Suprapubic skin (tissue), 4 donors: ENCODE data around the gene WSB2.
"Not testable (repeated sequence)": the region's sequence is repeated elsewhere in the genome, so short reads cannot be mapped to it uniquely, and the experiment has no call there.

Experiments
- CTCF ChIP-seq, 2 donors: fragments of 200-600 bp in 1 of 2; fragments of 450-650 bp in 1 of 2; sonication (generic) in 1 of 2; IDR thresholded peaks; one replicate each; pipeline ENCODE4 v1.5.1; 2016 to 2019; ENCODE audit warnings: antibody characterized with exemption in 2 of 2, mild to moderate bottlenecking in 1 of 2, moderate library complexity in 1 of 2
- POLR2A ChIP-seq, 2 donors: fragments of 450-650 bp; IDR thresholded peaks; one replicate each; pipeline ENCODE4 v1.6.1; 2017; ENCODE audit warnings: antibody characterized with exemption in 2 of 2, mild to moderate bottlenecking in 2 of 2, moderate library complexity in 2 of 2
- POLR2AphosphoS5 ChIP-seq, 3 donors: sonication (generic); formaldehyde crosslinking; IDR thresholded peaks; one replicate each; pipeline ENCODE4 v1.6.1; 2017; ENCODE audit warnings: antibody characterized with exemption in 3 of 3

GRCh38 chr12:118081521-118081920 is 20.5 kb upstream of the WSB2 start:
- TF ChIP-seq CTCF, POLR2AphosphoS5, POLR2A (IDR thresholded peaks at IDR 0.05): not testable (repeated sequence)
